Mucosa of descending colon (tissue), 3 donors: ENCODE data around the gene MYO1F. TPM values are rescaled to one million over a fixed set of nuclear protein-coding genes. Genes with fewer than 3 reads are reported as not detected.

Experiments
- ATAC-seq: fragments of 200-7000 bp; cut with Tn5 transposase; one replicate; pipeline ENCODE4 v1.9.1; 2020; ENCODE audit warnings: mild to moderate bottlenecking, moderate library complexity
- DNase-seq, 3 donors: peaks; one replicate each; pipeline ENCODE4 v3.0.0-alpha.2; 2020
- H3K36me3 ChIP-seq: fragments of 200-600 bp; one replicate; pipeline ENCODE4 v1.8.0; 2021; ENCODE audit warnings: low read depth, mild to moderate bottlenecking
- H3K4me1 ChIP-seq: fragments of 200-600 bp; one replicate; pipeline ENCODE4 v1.8.0; 2021; ENCODE audit warnings: low read depth, mild to moderate bottlenecking
- H3K4me3 ChIP-seq: fragments of 200-600 bp; one replicate; pipeline ENCODE4 v1.8.0; 2021; ENCODE audit warnings: mild to moderate bottlenecking
- H3K9me3 ChIP-seq: fragments of 200-600 bp; one replicate; pipeline ENCODE4 v1.8.0; 2021; ENCODE audit warnings: mild to moderate bottlenecking
- CTCF ChIP-seq: fragments of 200-600 bp; IDR thresholded peaks from one replicate; pipeline ENCODE4 v1.8.0; 2022; ENCODE audit warnings: antibody characterized with exemption, mild to moderate bottlenecking
- intact Hi-C, 2 donors: fragments of 100-400 bp; cut with DNase I in 1 of 2; cut with micrococcal nuclease in 1 of 2; formaldehyde crosslinking; loops; one replicate each; pipeline versions ENCODE4 v1.11.0 to v1.11.1; 2022; cut with DNase I, micrococcal nuclease
- total RNA-seq, 3 donors: library from RNA; stranded (reverse); fragmentation: NEBNext Ultra II Directional in 2 of 3; extraction: Animal tissue kit (Norgen Biotek cat#: 25700) in 2 of 3; gene quantifications; one replicate each; pipeline versions ENCODE4 v1.2.1 to v1.2.4, GENCODE V29; 2021 to 2023
- donor health status: DM: no; HTN: no; CAD: no; lungs with moderate emphysema.
- donor health status: DM: no; HTN: no; CAD: no.
- donor health status: DM: no; HTN: yes; CAD: no.

The MYO1F gene
- total RNA-seq, 3 donors from 2014 or later: 8.5 to 26.5 (median 21.0) TPM

GRCh38 chr19:8552810-8553209 lies 24.4 kb downstream of the MYO1F start:
- H3K4me1 ChIP-seq: no peaks in the 10 kb centered on the region
- H3K9me3 ChIP-seq: no peaks in the 10 kb centered on the region
- no peak for TF ChIP-seq CTCF
- H3K36me3 ChIP-seq: no peaks in the 10 kb centered on the region
- intact Hi-C loops: no loop called here
- ATAC-seq (peak; percentile 68), DNase-seq (no peak)
- H3K4me3 ChIP-seq: no peak overlapping the region

- ATAC-seq: no peak
- Histone ChIP-seq H3K4me3 (no peak overlapping the region), H3K36me3 (no peaks in the 10 kb centered on the region), H3K4me1 (no peaks in the 10 kb centered on the region), H3K9me3 (no peaks in the 10 kb centered on the region)
- no peak for TF ChIP-seq CTCF
- no peak for DNase-seq
- intact Hi-C loops: no loop called here
These were observed 27.2 kb downstream of the MYO1F start for GRCh38 chr19:8550070-8550469.

GRCh38 chr19:8545743-8546142 lies 31.5 kb downstream of the MYO1F start:
- intact Hi-C loops: no loop called here

GRCh38 chr19:8544168-8544567 lies 33.1 kb downstream of the MYO1F start:
- H3K36me3 ChIP-seq: no peaks in the 10 kb centered on the region
- intact Hi-C loops: no loop called here
- no peak for TF ChIP-seq CTCF
- H3K9me3 ChIP-seq: no peaks in the 10 kb centered on the region
- no peak overlapping the region for H3K4me3 ChIP-seq
- H3K4me1 ChIP-seq: no peaks in the 10 kb centered on the region
- ATAC-seq: no peak
- no peak for DNase-seq

More at GRCh38 chr19:8545743-8546142, 31.5 kb downstream of the MYO1F start:
- no peak for TF ChIP-seq CTCF
- Histone ChIP-seq H3K9me3 (no peaks in the 10 kb centered on the region), H3K36me3 (no peaks in the 10 kb centered on the region), H3K4me3 (no peak overlapping the region), H3K4me1 (no peaks in the 10 kb centered on the region)
- ATAC-seq: no peak
- DNase-seq: no peak

- no peak for TF ChIP-seq CTCF
- no peaks in the 10 kb centered on the region for H3K9me3 ChIP-seq
- intact Hi-C loops: no loop called here
- no peak overlapping the region for H3K4me3 ChIP-seq
- no peak for DNase-seq
- H3K36me3 ChIP-seq: no peaks in the 10 kb centered on the region
- ATAC-seq: no peak
- no peaks in the 10 kb centered on the region for H3K4me1 ChIP-seq
These were observed 37.6 kb downstream of the MYO1F start for GRCh38 chr19:8539621-8540149.

GRCh38 chr19:8537099-8537498 lies 40.1 kb downstream of the MYO1F start:
- DNase-seq: no peak
- no peak for TF ChIP-seq CTCF
- ATAC-seq: no peak
- intact Hi-C loops: no loop called here
- Histone ChIP-seq H3K36me3 (no peaks in the 10 kb centered on the region), H3K9me3 (no peaks in the 10 kb centered on the region), H3K4me1 (peaks cover 4% of the 10 kb centered on the region), H3K4me3 (no peak overlapping the region)
